ENCODE data around the gene NEURL4. TPM values are rescaled to one million over a fixed set of nuclear protein-coding genes. Genes with fewer than 3 reads are reported as not detected.

Gene NEURL4
- total RNA-seq, 1 experiment from 2014 or later: 46.5 TPM

DNA sequence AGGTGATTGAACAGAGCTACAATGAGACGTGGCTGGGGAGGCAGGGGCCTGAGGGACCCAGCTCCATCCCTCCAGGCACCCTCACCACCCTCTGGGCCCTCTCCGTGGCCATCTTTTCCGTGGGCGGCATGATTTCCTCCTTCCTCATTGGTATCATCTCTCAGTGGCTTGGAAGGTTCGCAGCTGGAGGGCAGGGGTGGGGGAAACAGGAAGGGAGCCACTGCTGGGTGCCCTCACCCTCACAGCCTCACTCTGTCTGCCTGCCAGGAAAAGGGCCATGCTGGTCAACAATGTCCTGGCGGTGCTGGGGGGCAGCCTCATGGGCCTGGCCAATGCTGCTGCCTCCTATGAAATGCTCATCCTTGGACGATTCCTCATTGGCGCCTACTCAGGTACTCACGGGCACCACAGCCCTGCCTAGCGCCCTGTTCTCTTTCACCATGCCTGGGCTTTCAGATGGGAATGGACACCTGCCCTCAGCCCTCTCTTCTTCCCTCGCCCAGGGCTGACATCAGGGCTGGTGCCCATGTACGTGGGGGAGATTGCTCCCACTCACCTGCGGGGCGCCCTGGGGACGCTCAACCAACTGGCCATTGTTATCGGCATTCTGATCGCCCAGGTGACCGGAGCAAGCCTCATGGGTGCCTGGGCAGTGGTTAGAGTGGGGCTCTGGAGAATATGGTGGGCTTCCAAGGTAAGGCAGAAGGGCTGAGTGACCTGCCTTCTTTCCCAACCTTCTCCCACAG lies 45.5 kb downstream of the NEURL4 start:
- H3K27ac ChIP-seq: no peak overlapping the region
- H3K9me3 ChIP-seq (ENCODE audit: insufficient read depth, low read depth): no peaks in the 10 kb centered on the region
- intact Hi-C loops (cut with micrococcal nuclease; ENCODE audit: unreplicated experiment): no loop called here
- H3K4me2 ChIP-seq: no peak overlapping the region
- BruUV-seq (replicated peaks): no TSS peak
- H3K27me3 ChIP-seq (ENCODE audit: insufficient read depth, low read depth): no peaks in the 10 kb centered on the region
- no peak overlapping the region for H3K4me3 ChIP-seq
- H3K36me3 ChIP-seq (ENCODE audit: low read depth): no peaks in the 10 kb centered on the region
- no peaks in the 10 kb centered on the region for H3K79me2 ChIP-seq (ENCODE audit: low read depth)
- CTCF ChIA-PET: interaction anchor here (1.4 kb wide), 1 partner anchor 13 kb away, joined by 3 read pairs; no protein-coding TSS in a partner anchor
- H2AFZ ChIP-seq: no peak overlapping the region
- peaks cover 12% of the 10 kb centered on the region; the same call in 1 of the 2 replicates for H3F3A ChIP-seq (ENCODE audit: insufficient read depth, low read depth)
- H3K9me2 ChIP-seq (ENCODE audit: insufficient read depth): no peaks in the 10 kb centered on the region
- DNase-seq: no peak
- TF ChIP-seq EZH2 (IDR thresholded peaks at IDR 0.05; ENCODE audit: low read depth): no peak
- no peak for TF ChIP-seq CTCF (conservative IDR thresholded peaks at IDR 0.05)
- no peaks in the 10 kb centered on the region for H4K20me1 ChIP-seq (ENCODE audit: insufficient read depth)
- 0 out of 2 replicates have a peak, but pooled peaks cover 4% of the 10 kb centered on the region for H3K4me1 ChIP-seq (replicated peaks; ENCODE audit: insufficient read depth)
- POLR2A ChIA-PET (ENCODE audit: unreplicated experiment): no interaction called here

- H3K9me2 ChIP-seq (ENCODE audit: insufficient read depth): no peaks in the 10 kb centered on the region
- TF ChIP-seq EZH2 (IDR thresholded peaks at IDR 0.05; ENCODE audit: low read depth): no peak
- TF ChIP-seq CTCF (conservative IDR thresholded peaks at IDR 0.05): no peak
- no peak overlapping the region for H3K4me3 ChIP-seq
- no peaks in the 10 kb centered on the region for H3K27me3 ChIP-seq (ENCODE audit: insufficient read depth, low read depth)
- intact Hi-C loops (cut with micrococcal nuclease; ENCODE audit: unreplicated experiment): no loop called here
- no peaks in the 10 kb centered on the region for H4K20me1 ChIP-seq (ENCODE audit: insufficient read depth)
- H2AFZ ChIP-seq: no peak overlapping the region
- no peaks in the 10 kb centered on the region for H3K79me2 ChIP-seq (ENCODE audit: low read depth)
- no peaks in the 10 kb centered on the region for H3K9me3 ChIP-seq (ENCODE audit: insufficient read depth, low read depth)
- POLR2A ChIA-PET (ENCODE audit: unreplicated experiment): interaction anchor here (0.5 kb wide), 1 partner anchor 98 kb away, joined by 3 read pairs; no protein-coding TSS in a partner anchor
- no peak for DNase-seq
- H3K27ac ChIP-seq: no peak overlapping the region
- H3K4me2 ChIP-seq: no peak overlapping the region
- no TSS peak for BruUV-seq (replicated peaks)
- CTCF ChIA-PET: interaction anchor here (0.6 to 1.4 kb wide), 2 partner anchors 14 to 24 kb away, joined by 3 to 5 read pairs; no protein-coding TSS in a partner anchor
- peaks cover 12% of the 10 kb centered on the region; the same call in 1 of the 2 replicates for H3F3A ChIP-seq (ENCODE audit: insufficient read depth, low read depth)
- H3K4me1 ChIP-seq (replicated peaks; ENCODE audit: insufficient read depth): 0 out of 2 replicates have a peak, but pooled peaks cover 4% of the 10 kb centered on the region
- H3K36me3 ChIP-seq (ENCODE audit: low read depth): no peaks in the 10 kb centered on the region
Observed at GRCh38 chr17:7282752-7283321, 46.3 kb downstream of the NEURL4 start.

GRCh38 chr17:7281953-7282751 lies 47.0 kb downstream of the NEURL4 start:
- ChIA-PET POLR2A (ENCODE audit: unreplicated experiment) (no interaction called here), CTCF (interaction anchor here (0.6 to 1.4 kb wide), 4 partner anchors 15 to 298 kb away, joined by 3 to 5 read pairs (median 4); partner anchors contain the start of gene CD68)
- peak overlapping the region; percentile 78 for H2AFZ ChIP-seq
- H3K27me3 ChIP-seq (ENCODE audit: insufficient read depth, low read depth): no peaks in the 10 kb centered on the region
- H3K27ac ChIP-seq: no peak overlapping the region
- no peak for DNase-seq
- H3K9me3 ChIP-seq (ENCODE audit: insufficient read depth, low read depth): no peaks in the 10 kb centered on the region
- no peaks in the 10 kb centered on the region for H3K36me3 ChIP-seq (ENCODE audit: low read depth)
- BruUV-seq (replicated peaks): TSS peak; percentile 57
- no peaks in the 10 kb centered on the region for H4K20me1 ChIP-seq (ENCODE audit: insufficient read depth)
- no peaks in the 10 kb centered on the region for H3K9me2 ChIP-seq (ENCODE audit: insufficient read depth)
- peak overlapping the region; percentile 55 for H3K4me3 ChIP-seq
- H3K79me2 ChIP-seq (ENCODE audit: low read depth): no peaks in the 10 kb centered on the region
- H3K4me1 ChIP-seq (replicated peaks; ENCODE audit: insufficient read depth): 0 out of 2 replicates have a peak, but pooled peaks cover 4% of the 10 kb centered on the region
- peak overlapping the region; percentile 93 for H3K4me2 ChIP-seq
- peaks cover 12% of the 10 kb centered on the region; the same call in 1 of the 2 replicates for H3F3A ChIP-seq (ENCODE audit: insufficient read depth, low read depth)
- TF ChIP-seq CTCF (conservative IDR thresholded peaks at IDR 0.05) (no peak), EZH2 (IDR thresholded peaks at IDR 0.05; ENCODE audit: low read depth) (no peak)
- intact Hi-C loops (cut with micrococcal nuclease; ENCODE audit: unreplicated experiment): loop anchor here (1.0 to 2.0 kb wide), 3 partner anchors 64 to 407 kb away; partner anchors contain the start of genes SOX15 and WRAP53

Data from PC-9 (cell line).